Fibroblast of villous mesenchyme (primary cell): Measurements from ENCODE around the gene CLEC5A. TPM values are rescaled to one million over a fixed set of nuclear protein-coding genes. Genes with fewer than 3 reads are reported as not detected.

Experiments
- DNase-seq: peaks from one replicate; pipeline ENCODE4 v3.0.0-alpha.2; 2010; ENCODE audit warnings: low read depth
- H3K4me3 ChIP-seq: 2 replicates; pipeline ENCODE4 v1.5.1; 2011; ENCODE audit warnings: low read depth, mild to moderate bottlenecking, low read length
- total RNA-seq: library from RNA; depleted of rRNA; stranded (reverse); fragments of >200 nt; gene quantifications from 2 replicates; pipeline ENCODE4 v1.2.3, GENCODE V29; 2012
- TF ChIP-seq, protein P1 (sequence below): IDR thresholded peaks from 2 replicates; pipeline ENCODE4 v1.5.1; 2012; ENCODE audit warnings: low read depth, mild to moderate bottlenecking, low read length; ENCODE audit not compliant: insufficient read depth

Gene CLEC5A
- total RNA-seq, 1 donor = not detected

DNA sequence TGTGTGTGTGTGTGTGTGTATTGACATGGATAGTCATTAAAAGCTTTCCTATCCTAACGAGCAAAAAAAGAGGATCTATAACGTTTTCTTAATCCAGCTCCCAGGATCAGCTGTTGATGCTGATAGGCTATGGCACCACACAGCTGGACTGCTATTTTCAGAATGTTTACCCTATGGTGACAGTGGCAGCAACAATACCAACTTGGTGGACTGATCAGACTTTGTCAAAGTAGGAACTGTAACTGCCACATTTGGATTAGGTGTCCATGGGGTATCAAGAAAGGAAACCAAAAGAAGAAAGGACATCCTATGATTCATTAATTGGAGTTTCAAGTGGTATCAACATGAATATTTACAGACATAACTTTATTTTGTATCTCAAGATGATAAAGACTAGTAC is 2.7 kb upstream of the CLEC5A start:
- TF ChIP-seq, protein P1, sequence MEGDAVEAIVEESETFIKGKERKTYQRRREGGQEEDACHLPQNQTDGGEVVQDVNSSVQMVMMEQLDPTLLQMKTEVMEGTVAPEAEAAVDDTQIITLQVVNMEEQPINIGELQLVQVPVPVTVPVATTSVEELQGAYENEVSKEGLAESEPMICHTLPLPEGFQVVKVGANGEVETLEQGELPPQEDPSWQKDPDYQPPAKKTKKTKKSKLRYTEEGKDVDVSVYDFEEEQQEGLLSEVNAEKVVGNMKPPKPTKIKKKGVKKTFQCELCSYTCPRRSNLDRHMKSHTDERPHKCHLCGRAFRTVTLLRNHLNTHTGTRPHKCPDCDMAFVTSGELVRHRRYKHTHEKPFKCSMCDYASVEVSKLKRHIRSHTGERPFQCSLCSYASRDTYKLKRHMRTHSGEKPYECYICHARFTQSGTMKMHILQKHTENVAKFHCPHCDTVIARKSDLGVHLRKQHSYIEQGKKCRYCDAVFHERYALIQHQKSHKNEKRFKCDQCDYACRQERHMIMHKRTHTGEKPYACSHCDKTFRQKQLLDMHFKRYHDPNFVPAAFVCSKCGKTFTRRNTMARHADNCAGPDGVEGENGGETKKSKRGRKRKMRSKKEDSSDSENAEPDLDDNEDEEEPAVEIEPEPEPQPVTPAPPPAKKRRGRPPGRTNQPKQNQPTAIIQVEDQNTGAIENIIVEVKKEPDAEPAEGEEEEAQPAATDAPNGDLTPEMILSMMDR = no peak
- DNase-seq = no peak
- H3K4me3 ChIP-seq = no peak overlapping the region

DNA sequence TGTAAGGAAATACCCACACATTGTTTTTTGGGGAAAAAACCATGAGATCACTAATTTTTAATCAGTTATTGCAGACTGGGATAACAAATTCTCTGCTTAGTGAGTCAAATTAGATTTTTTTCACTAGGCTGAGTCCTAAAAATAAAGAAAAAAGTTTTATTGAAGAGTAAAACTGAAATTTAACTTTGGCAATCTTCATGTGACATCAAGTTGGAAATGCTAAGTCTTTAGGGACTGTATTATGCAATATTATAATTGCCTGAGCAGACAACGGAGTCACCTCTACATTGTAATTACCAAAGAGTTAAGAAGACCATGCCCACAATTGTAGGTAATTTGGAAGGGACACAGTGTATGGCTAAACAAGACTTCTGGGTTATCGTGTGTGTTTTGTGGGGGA is 2.2 kb upstream of the CLEC5A start:
- H3K4me3 ChIP-seq = no peak overlapping the region
- TF ChIP-seq, protein P1 = no peak
- DNase-seq = no peak

DNA sequence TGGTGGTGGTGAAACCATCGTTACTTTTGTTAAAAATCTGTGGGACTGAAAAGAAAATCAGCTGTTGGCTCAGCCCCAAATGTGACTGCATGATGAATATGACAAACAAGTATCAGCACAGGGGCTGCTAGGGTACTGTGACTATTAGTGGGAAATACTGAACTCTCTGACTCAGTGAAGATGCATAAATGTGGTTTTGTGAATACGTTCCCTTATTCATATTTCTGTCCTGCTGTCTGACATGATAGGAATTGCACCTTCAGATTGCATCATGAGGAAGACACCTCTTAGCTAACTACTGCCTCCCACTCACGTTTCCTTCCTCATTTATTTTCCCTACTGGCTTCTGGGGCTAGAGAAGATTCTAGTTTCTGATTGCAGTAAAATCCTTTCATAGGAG is 1.4 kb downstream of the CLEC5A start:
- DNase-seq = no peak
- H3K4me3 ChIP-seq = no peak overlapping the region
- TF ChIP-seq, protein P1 = no peak

DNA sequence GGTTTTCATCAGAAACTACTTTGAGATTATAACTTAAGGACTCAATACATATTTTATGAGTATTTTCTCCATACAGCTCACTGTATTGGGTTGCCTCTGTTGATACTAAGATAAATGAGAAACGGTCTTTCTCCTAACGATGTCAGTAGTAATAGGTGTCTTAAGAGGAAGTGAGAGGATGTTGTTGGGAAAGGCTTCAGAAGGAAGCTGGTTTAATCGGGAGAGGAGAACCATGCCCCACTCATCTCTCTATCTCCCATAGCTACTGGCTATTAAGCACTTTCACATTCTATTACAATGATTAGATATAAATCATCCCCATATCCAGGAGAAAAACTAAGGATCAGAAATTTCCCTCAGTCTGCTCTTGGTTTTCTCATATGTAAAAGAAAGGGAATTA is 2.0 kb downstream of the CLEC5A start:
- TF ChIP-seq, protein P1 = no peak
- H3K4me3 ChIP-seq = no peak overlapping the region

DNA sequence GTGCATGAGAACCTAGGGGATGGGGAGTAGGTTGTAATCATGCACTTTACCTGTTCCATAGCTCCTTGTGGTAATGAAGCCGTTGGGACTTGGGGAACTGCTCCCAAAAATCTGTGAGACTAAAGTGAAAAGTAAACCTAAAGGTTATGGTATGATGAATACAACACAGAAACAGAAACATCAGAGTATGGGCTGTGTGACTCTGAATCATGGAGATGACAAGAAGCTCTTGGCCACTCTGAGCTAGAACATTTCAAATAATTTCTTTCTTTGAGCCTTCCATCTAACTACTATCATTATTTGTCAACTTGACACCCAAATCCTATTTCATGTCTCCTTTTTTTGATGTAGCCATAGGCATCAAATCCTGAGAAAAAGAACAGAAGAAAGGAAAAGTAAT is 2.9 kb downstream of the CLEC5A start:
- H3K4me3 ChIP-seq = no peak overlapping the region
- TF ChIP-seq, protein P1 = no peak
- DNase-seq = no peak

More for the DNA sequence above, 2.0 kb downstream of the CLEC5A start:
- no peak for DNase-seq

DNA sequence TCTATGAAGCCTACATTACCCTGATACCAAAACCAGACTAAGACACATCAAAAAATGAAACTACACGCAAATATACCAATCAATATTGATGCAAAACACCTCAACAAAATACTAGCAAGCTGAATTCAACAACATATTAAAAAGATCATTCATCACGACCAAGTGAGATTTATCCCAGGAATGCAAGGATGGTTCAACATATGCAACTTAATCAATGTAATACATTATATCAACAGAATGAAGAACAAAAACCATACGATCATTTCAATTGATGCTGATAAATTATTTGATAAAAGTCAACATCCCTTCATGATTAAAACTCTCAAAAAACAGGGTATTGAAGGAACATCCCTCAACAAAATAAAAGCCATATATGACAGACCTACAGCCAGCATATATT is 5.7 kb downstream of the CLEC5A start:
- TF ChIP-seq, protein P1 = no peak
- no peak overlapping the region for H3K4me3 ChIP-seq
- DNase-seq = no peak

DNA sequence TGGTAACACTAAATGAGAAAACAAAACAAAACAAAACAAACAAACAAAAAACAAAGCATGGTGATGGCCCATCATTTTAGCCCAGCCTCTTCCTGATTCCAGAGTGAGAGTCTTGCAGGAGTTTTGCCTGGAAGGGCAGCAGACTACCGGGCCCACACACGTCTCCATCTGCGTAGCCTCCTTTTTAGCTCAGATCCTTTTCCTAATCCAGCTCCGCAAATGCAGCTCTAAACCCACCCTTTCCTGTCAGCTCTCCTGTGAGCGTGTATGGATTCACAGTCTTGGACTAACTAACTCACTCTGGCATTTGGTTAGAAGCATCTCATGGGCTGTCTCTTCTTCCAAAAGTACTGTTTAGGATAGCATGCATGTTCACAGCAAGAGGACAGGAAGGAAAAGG is 16.6 kb downstream of the CLEC5A start:
- TF ChIP-seq, protein P1 = no peak
- DNase-seq = no peak
- H3K4me3 ChIP-seq = no peak overlapping the region
